ENCODE results near the gene HAPLN2. TPM values are rescaled to one million over a fixed set of nuclear protein-coding genes. Genes with fewer than 3 reads are reported as not detected.
"Not testable (repeated sequence)": the region's sequence is repeated elsewhere in the genome, so short reads cannot be mapped to it uniquely, and the experiment has no call there.

The HAPLN2 gene
- total and polyA plus RNA-seq, 5 experiments from 2014 or later = 0.39 to 0.58 TPM; not detected in 3

- no peak overlapping the region for H3K27ac Mint-ChIP-seq
- DNase-seq (peak in 2 of 10 donors; percentile 14 to 19), ATAC-seq (peak; percentile 22 to 25)
- peaks cover 6 to 14% (median 11%) of the 10 kb centered on the region in 4 donors for H3K4me1 Mint-ChIP-seq
- no peaks in the 10 kb centered on the region for H3K9me3 Mint-ChIP-seq
- H3K27me3 Mint-ChIP-seq = peaks cover 31 to 64% (median 52%) of the 10 kb centered on the region in 5 donors
- no peaks in the 10 kb centered on the region for H3K36me3 Mint-ChIP-seq
- POLR2A ChIA-PET = interaction anchor here (0.5 to 0.9 kb wide), 2 partner anchors 13 to 150 kb away, joined by 3 to 6 read pairs; no protein-coding TSS in a partner anchor
- peak overlapping the region in 9 of 10 donors; percentile 10 to 69 (median 59) for H3K4me3 Mint-ChIP-seq
These were observed 5.7 kb downstream of the HAPLN2 start for GRCh38 chr1:156624814-156625435.

- H3K27me3 Mint-ChIP-seq = peaks cover 29 to 58% (median 51%) of the 10 kb centered on the region in 5 donors
- peak overlapping the region; percentile 68 to 88 (median 82) for H3K4me3 Mint-ChIP-seq
- no peaks in the 10 kb centered on the region for H3K36me3 Mint-ChIP-seq
- no peaks in the 10 kb centered on the region for H3K9me3 Mint-ChIP-seq
- POLR2A ChIA-PET = no interaction called here
- peak; percentile 34 to 83 (median 66) for DNase-seq
- peak; percentile 65 to 69 for ATAC-seq
- H3K4me1 Mint-ChIP-seq = peaks cover 6 to 14% (median 11%) of the 10 kb centered on the region in 4 donors
- H3K27ac Mint-ChIP-seq = peak overlapping the region in 2 of 10 donors; percentile 46 to 78
These were observed 6.3 kb downstream of the HAPLN2 start for GRCh38 chr1:156625436-156626078.

- peaks cover 6 to 14% (median 11%) of the 10 kb centered on the region in 4 donors for H3K4me1 Mint-ChIP-seq
- POLR2A ChIA-PET = no interaction called here
- peaks cover 30 to 58% (median 52%) of the 10 kb centered on the region in 5 donors for H3K27me3 Mint-ChIP-seq
- H3K36me3 Mint-ChIP-seq = no peaks in the 10 kb centered on the region
- no peaks in the 10 kb centered on the region for H3K9me3 Mint-ChIP-seq
- peak overlapping the region in 8 of 10 donors; percentile 2 to 86 (median 82) for H3K4me3 Mint-ChIP-seq
- H3K27ac Mint-ChIP-seq = peak overlapping the region in 1 of 10 donors; percentile 78
- ATAC-seq (no peak), DNase-seq (no peak)
These were observed 6.8 kb downstream of the HAPLN2 start for GRCh38 chr1:156626079-156626438.

GRCh38 chr1:156627313-156627880 is 8.2 kb downstream of the HAPLN2 start:
- Mint-ChIP-seq H3K27ac (no peak overlapping the region), H3K9me3 (peaks cover 0 to 2% (median 0%) of the 10 kb centered on the region in 9 donors), H3K4me1 (peaks cover 6 to 14% (median 11%) of the 10 kb centered on the region in 4 donors), H3K27me3 (peaks cover 31 to 58% (median 50%) of the 10 kb centered on the region in 5 donors), H3K4me3 (no peak overlapping the region), H3K36me3 (no peaks in the 10 kb centered on the region)
- POLR2A ChIA-PET = interaction anchor here (0.6 to 0.7 kb wide), 2 partner anchors 74 to 256 kb away, joined by 3 to 5 read pairs; no protein-coding TSS in a partner anchor
- ATAC-seq (no peak), DNase-seq (peak in 5 of 10 donors; percentile 16 to 37 (median 35))

- ATAC-seq = no peak
- POLR2A ChIA-PET = no interaction called here
These were observed 10.7 kb downstream of the HAPLN2 start for GRCh38 chr1:156629823-156630449.

GRCh38 chr1:156631152-156631551 is 11.9 kb downstream of the HAPLN2 start:
- DNase-seq, H3K4me3 Mint-ChIP-seq, H3K4me1 Mint-ChIP-seq, H3K9me3 Mint-ChIP-seq, POLR2A ChIA-PET, H3K27ac Mint-ChIP-seq, ATAC-seq, H3K36me3 Mint-ChIP-seq: not testable (repeated sequence)
- H3K27me3 Mint-ChIP-seq = peaks cover 39 to 69% (median 60%) of the 10 kb centered on the region in 5 donors

More at GRCh38 chr1:156629823-156630449, 10.7 kb downstream of the HAPLN2 start:
- H3K36me3 Mint-ChIP-seq = no peaks in the 10 kb centered on the region
- peaks cover 37 to 68% (median 60%) of the 10 kb centered on the region in 5 donors for H3K27me3 Mint-ChIP-seq
- H3K4me3 Mint-ChIP-seq = no peak overlapping the region
- H3K9me3 Mint-ChIP-seq = peaks cover 0 to 2% (median 0%) of the 10 kb centered on the region in 9 donors
- H3K27ac Mint-ChIP-seq = no peak overlapping the region
- H3K4me1 Mint-ChIP-seq = peaks cover 6 to 12% (median 6%) of the 10 kb centered on the region in 4 donors
- DNase-seq = no peak

GRCh38 chr1:156632355-156632754 is 13.1 kb downstream of the HAPLN2 start:
- peaks cover 42 to 74% (median 58%) of the 10 kb centered on the region in 5 donors for H3K27me3 Mint-ChIP-seq
- H3K27ac Mint-ChIP-seq = no peak overlapping the region
- H3K4me1 Mint-ChIP-seq = no peaks in the 10 kb centered on the region
- no peaks in the 10 kb centered on the region for H3K36me3 Mint-ChIP-seq
- DNase-seq (no peak), ATAC-seq (no peak)
- no peak overlapping the region for H3K4me3 Mint-ChIP-seq
- POLR2A ChIA-PET = no interaction called here
- H3K9me3 Mint-ChIP-seq = peaks cover 0 to 2% (median 0%) of the 10 kb centered on the region in 9 donors

GRCh38 chr1:156638189-156638985 is 19.2 kb downstream of the HAPLN2 start:
- H3K36me3 Mint-ChIP-seq = peaks cover 0 to 2% (median 0%) of the 10 kb centered on the region in 3 donors
- no peak overlapping the region for H3K27ac Mint-ChIP-seq
- H3K4me3 Mint-ChIP-seq = no peak overlapping the region
- H3K4me1 Mint-ChIP-seq = peaks cover 14 to 24% (median 23%) of the 10 kb centered on the region in 4 donors
- DNase-seq (no peak), ATAC-seq (no peak)
- no peaks in the 10 kb centered on the region for H3K9me3 Mint-ChIP-seq
- POLR2A ChIA-PET = no interaction called here
- H3K27me3 Mint-ChIP-seq = peaks cover 54 to 91% (median 70%) of the 10 kb centered on the region in 5 donors

- H3K4me1 Mint-ChIP-seq = peaks cover 19 to 32% (median 30%) of the 10 kb centered on the region in 4 donors
- ATAC-seq (no peak), DNase-seq (no peak)
- POLR2A ChIA-PET = no interaction called here
- H3K4me3 Mint-ChIP-seq = no peak overlapping the region
- no peaks in the 10 kb centered on the region for H3K9me3 Mint-ChIP-seq
- no peak overlapping the region for H3K27ac Mint-ChIP-seq
- peaks cover 51 to 91% (median 72%) of the 10 kb centered on the region in 5 donors for H3K27me3 Mint-ChIP-seq
- peaks cover 0 to 2% (median 0%) of the 10 kb centered on the region in 3 donors for H3K36me3 Mint-ChIP-seq
These were observed 20.4 kb downstream of the HAPLN2 start for GRCh38 chr1:156639601-156640101.

GRCh38 chr1:156640842-156641706 is 21.9 kb downstream of the HAPLN2 start:
- Mint-ChIP-seq H3K36me3 (peaks cover 0 to 2% (median 0%) of the 10 kb centered on the region in 3 donors), H3K4me3 (peak overlapping the region; percentile 24 to 87 (median 66)), H3K9me3 (no peaks in the 10 kb centered on the region), H3K27me3 (peaks cover 55 to 92% (median 76%) of the 10 kb centered on the region in 5 donors), H3K27ac (peak overlapping the region in 3 of 10 donors; percentile 9 to 67 (median 30)), H3K4me1 (peaks cover 19 to 35% (median 31%) of the 10 kb centered on the region in 4 donors)
- DNase-seq (peak in 1 of 10 donors; percentile 4), ATAC-seq (no peak)
- POLR2A ChIA-PET = interaction anchor here (0.8 kb wide), 1 partner anchor 196 kb away, joined by 4 read pairs; no protein-coding TSS in a partner anchor

All from naive thymus-derived CD8-positive, alpha-beta T cell (primary cell).